ENCODE results near the gene PLEKHG4B. TPM values are rescaled to one million over a fixed set of nuclear protein-coding genes. Genes with fewer than 3 reads are reported as not detected.

Gene PLEKHG4B
- total and polyA plus RNA-seq, 7 donors = 0.01 TPM; not detected in 6

- no peak overlapping the region for H3K4me3 ChIP-seq
- no peaks in the 10 kb centered on the region for H3K9me3 ChIP-seq
- H3K36me3 ChIP-seq (ENCODE audit: insufficient read depth in 1 of 2, low read depth in 1 of 2) = no peaks in the 10 kb centered on the region
- H3K27me3 ChIP-seq (ENCODE audit: insufficient read depth in 3 of 3, low read length in 2 of 3) = peaks cover 0 to 6% (median 5%) of the 10 kb centered on the region in 3 donors
- H3K4me1 ChIP-seq = no peaks in the 10 kb centered on the region
- H3K27ac ChIP-seq = no peak overlapping the region
- DNase-seq = no peak
- intact Hi-C loops (cut with DNase I) = no loop called here
- ATAC-seq = no peak
- WGBS, 3 donors = 52 to 58% (median 54%) methylated on average over 10 of the region's 10 CpGs
- TF ChIP-seq CTCF (IDR thresholded peaks at IDR 0.05) = no peak
These were observed 62.3 kb downstream of the PLEKHG4B start for GRCh38 chr5:154236-154635.

DNA sequence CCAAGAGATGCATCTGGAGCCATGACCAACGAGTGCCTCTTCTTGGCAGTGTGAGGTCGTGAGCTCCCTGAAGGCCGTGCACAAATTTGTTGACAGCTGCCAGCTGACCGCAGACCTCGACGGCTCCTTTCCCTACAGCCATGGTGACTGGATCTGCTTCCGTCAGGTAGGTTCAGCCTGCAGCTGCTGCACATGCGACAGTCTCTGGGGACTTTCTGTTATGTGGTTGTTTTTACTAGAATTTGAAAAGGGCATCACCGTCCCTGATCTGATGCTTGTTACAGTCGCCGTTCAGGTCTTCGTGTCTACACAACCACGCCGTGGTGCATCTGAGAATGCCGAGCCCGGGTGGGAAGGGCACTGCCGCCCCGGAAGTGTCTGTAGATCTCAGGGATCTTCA lies 62.9 kb downstream of the PLEKHG4B start:
- no peak overlapping the region for H3K4me3 ChIP-seq
- 61 to 65% (median 63%) methylated on average over 18 of the region's 18 CpGs for WGBS, 3 donors
- intact Hi-C loops (cut with DNase I) = no loop called here
- no peak overlapping the region for H3K27ac ChIP-seq
- no peaks in the 10 kb centered on the region for H3K9me3 ChIP-seq
- H3K27me3 ChIP-seq (ENCODE audit: insufficient read depth in 3 of 3, low read length in 2 of 3) = peaks cover 0 to 9% (median 9%) of the 10 kb centered on the region in 3 donors
- no peaks in the 10 kb centered on the region for H3K36me3 ChIP-seq (ENCODE audit: insufficient read depth in 1 of 2, low read depth in 1 of 2)
- no peak for ATAC-seq
- TF ChIP-seq CTCF (IDR thresholded peaks at IDR 0.05) = no peak
- no peaks in the 10 kb centered on the region for H3K4me1 ChIP-seq
- DNase-seq = no peak

DNA sequence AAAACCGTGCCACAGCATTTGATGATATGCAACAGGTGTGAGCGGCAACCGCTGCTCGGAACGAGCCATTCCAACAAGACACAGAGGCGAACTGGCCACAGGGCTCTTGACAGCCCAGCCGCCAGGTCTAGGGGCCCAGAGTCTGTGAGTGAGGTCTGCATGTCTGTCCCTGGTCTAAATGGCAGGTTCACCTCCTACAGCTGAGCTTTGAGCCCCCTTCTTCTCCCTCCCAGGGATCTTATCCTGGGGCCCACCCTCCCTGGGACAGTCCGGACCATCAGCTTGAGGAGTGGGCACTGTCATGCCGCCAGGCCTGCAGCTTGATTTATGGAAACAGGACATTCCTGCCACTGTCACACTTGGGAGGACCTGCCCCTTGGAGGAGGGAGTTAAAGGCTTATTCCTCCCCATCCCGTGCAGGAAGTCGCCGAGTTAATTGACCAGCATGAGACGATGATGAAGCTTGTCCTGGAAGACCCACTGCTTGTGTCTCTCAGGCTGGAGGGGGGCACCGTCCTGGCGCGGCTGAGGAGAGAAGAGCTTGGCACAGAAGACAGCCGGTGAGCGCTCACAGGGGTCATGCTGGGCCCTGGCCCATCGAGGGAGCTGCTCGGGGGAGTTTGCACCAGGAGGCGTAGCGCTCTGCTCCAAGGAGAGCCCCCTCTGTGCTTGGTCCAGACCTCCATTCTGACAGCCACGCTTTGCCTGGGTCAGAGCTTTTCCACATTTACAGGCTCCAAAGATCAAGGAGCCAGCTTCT lies 63.9 kb downstream of the PLEKHG4B start:
- peaks cover 0 to 9% (median 9%) of the 10 kb centered on the region in 3 donors for H3K27me3 ChIP-seq (ENCODE audit: insufficient read depth in 3 of 3, low read length in 2 of 3)
- no peak overlapping the region for H3K4me3 ChIP-seq
- no peak overlapping the region for H3K27ac ChIP-seq
- H3K36me3 ChIP-seq (ENCODE audit: insufficient read depth in 1 of 2, low read depth in 1 of 2) = no peaks in the 10 kb centered on the region
- intact Hi-C loops (cut with DNase I) = no loop called here
- 70 to 77% (median 76%) methylated on average over 23 of the region's 23 CpGs for WGBS, 3 donors
- H3K4me1 ChIP-seq = no peaks in the 10 kb centered on the region
- DNase-seq = no peak
- TF ChIP-seq CTCF (IDR thresholded peaks at IDR 0.05) = no peak
- no peaks in the 10 kb centered on the region for H3K9me3 ChIP-seq
- no peak for ATAC-seq

DNA sequence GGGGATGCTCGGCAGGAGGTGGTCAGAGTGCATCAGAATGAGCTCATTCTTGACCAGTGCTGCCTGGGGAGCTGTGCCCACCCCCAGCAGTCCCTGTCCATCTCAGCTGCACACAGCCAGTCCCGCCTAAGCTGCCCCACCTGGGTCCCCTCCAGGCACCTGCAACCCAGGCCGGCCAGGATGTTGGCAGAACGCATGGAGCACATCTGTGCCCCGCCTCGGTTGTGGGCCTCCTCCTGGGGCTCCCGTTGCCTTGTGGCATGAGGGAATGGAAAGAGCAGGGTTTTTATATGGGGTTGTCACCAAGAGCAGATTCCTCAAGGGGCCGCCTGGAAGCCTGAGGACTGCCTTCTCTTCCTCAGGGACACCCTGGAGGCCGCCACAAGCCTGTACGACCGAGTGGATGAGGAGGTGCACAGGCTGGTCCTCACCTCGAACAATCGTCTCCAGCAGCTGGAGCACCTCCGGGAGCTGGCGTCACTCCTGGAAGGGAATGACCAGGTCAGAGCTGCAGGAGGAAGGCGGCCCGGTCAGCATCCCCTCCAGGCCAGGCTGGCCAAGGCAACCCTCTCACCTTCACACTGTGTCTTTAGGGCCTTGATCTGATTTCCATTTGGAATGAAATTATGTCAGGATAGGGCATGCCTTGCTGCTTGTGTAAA lies 64.6 kb downstream of the PLEKHG4B start:
- H3K36me3 ChIP-seq (ENCODE audit: insufficient read depth in 1 of 2, low read depth in 1 of 2) = no peaks in the 10 kb centered on the region
- 78 to 86% (median 80%) methylated on average over 17 of the region's 17 CpGs for WGBS, 3 donors
- H3K27ac ChIP-seq = no peak overlapping the region
- peaks cover 0 to 15% (median 9%) of the 10 kb centered on the region in 3 donors for H3K27me3 ChIP-seq (ENCODE audit: insufficient read depth in 3 of 3, low read length in 2 of 3)
- intact Hi-C loops (cut with DNase I) = no loop called here
- no peaks in the 10 kb centered on the region for H3K9me3 ChIP-seq
- no peak overlapping the region for H3K4me3 ChIP-seq
- ATAC-seq = no peak
- no peak for DNase-seq
- no peak for TF ChIP-seq CTCF (IDR thresholded peaks at IDR 0.05)
- H3K4me1 ChIP-seq = no peaks in the 10 kb centered on the region
